ENCODE data around the gene ACTN1.

The ACTN1 gene

DNA sequence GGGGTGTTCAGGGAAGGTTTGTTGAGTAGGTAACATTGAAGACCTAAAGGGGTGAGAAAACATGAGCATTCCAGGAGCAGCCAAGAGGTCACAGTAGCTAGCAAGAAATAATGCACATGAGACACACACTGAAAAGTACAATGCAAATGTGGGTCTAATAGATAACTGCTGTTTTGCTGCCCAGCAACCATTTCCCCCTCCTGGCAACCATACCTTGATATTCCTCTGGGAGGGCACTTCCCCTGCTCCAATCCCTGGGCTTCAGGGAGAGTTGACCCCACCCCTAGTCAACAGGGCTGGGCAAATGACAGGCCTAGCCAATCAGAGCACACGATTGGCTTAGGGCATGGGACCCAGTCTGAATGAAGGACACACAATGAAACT lies 8.5 kb upstream of the ACTN1 start:
- Histone ChIP-seq H3K4me1 (ENCODE audit: control insufficient read depth in 1 of 2, insufficient read depth in 2 of 2, low read length in 2 of 2) (no peaks in the 10 kb centered on the region), H3K9ac (ENCODE audit: low read depth in 1 of 2, low read length in 2 of 2) (no peak overlapping the region), H3K9me3 (ENCODE audit: control insufficient read depth in 1 of 2, low read length in 2 of 2) (no peaks in the 10 kb centered on the region), H3K27ac (ENCODE audit: low read depth, low read length) (no peak overlapping the region), H3K27me3 (ENCODE audit: control insufficient read depth in 1 of 2, insufficient read depth in 2 of 2, low read length in 2 of 2) (no peaks in the 10 kb centered on the region), H3K36me3 (ENCODE audit: control insufficient read depth in 1 of 2, insufficient read depth in 2 of 2, low read length in 2 of 2) (no peaks in the 10 kb centered on the region), H3K4me3 (ENCODE audit: low read depth in 1 of 2, low read length in 2 of 2) (no peak overlapping the region)

DNA sequence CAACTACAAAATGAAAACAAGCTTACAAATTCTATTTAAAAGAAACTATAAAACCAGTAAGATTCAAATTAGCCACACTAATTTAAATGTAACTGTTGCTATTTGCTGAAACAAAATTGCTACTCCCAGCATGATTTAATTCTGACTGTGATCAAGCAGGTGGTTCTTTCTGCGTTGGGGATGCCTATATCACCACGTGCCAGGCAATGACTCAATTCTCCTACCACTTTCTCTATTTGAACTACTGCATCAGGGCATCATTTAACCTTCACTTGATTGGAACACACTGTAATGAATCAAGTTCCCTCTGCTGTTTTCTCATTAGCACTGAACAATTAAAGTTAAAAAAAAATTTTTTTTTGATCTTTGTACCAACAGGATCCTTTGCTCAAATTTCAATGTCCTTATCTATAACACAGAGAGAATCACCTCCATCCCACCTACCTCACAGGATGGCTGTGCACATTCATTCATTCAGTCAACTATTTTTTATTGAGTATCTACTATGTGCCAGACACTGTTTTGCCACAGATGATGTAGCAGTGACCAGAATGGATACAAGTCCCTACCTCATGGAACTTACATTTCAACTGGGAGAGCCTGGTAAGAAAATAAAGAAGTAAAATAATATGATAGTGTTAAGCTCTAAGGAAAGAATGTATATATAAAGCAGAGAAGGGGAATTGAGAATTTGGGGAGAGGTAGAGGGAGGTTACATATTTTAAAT lies 8.0 kb upstream of the ACTN1 start:
- H3K27me3 ChIP-seq (ENCODE audit: control insufficient read depth in 1 of 2, insufficient read depth in 2 of 2, low read length in 2 of 2), result no peaks in the 10 kb centered on the region
- no peak overlapping the region for H3K9ac ChIP-seq (ENCODE audit: low read depth in 1 of 2, low read length in 2 of 2)
- no peaks in the 10 kb centered on the region for H3K36me3 ChIP-seq (ENCODE audit: control insufficient read depth in 1 of 2, insufficient read depth in 2 of 2, low read length in 2 of 2)
- no peak overlapping the region for H3K27ac ChIP-seq (ENCODE audit: low read depth, low read length)
- H3K9me3 ChIP-seq (ENCODE audit: control insufficient read depth in 1 of 2, low read length in 2 of 2), result no peaks in the 10 kb centered on the region
- H3K4me3 ChIP-seq (ENCODE audit: low read depth in 1 of 2, low read length in 2 of 2), result no peak overlapping the region
- no peaks in the 10 kb centered on the region for H3K4me1 ChIP-seq (ENCODE audit: control insufficient read depth in 1 of 2, insufficient read depth in 2 of 2, low read length in 2 of 2)

- no peak overlapping the region for H3K9ac ChIP-seq (ENCODE audit: low read depth in 1 of 2, low read length in 2 of 2)
- H3K27me3 ChIP-seq (ENCODE audit: control insufficient read depth in 1 of 2, insufficient read depth in 2 of 2, low read length in 2 of 2), result no peaks in the 10 kb centered on the region
- no peaks in the 10 kb centered on the region for H3K4me1 ChIP-seq (ENCODE audit: control insufficient read depth in 1 of 2, insufficient read depth in 2 of 2, low read length in 2 of 2)
- H3K36me3 ChIP-seq (ENCODE audit: control insufficient read depth in 1 of 2, insufficient read depth in 2 of 2, low read length in 2 of 2), result no peaks in the 10 kb centered on the region
- H3K9me3 ChIP-seq (ENCODE audit: control insufficient read depth in 1 of 2, low read length in 2 of 2), result no peaks in the 10 kb centered on the region
- H3K4me3 ChIP-seq (ENCODE audit: low read depth in 1 of 2, low read length in 2 of 2), result no peak overlapping the region
- H3K27ac ChIP-seq (ENCODE audit: low read depth, low read length), result no peak overlapping the region
Observed at GRCh38 chr14:68986225-68986624, 7.1 kb upstream of the ACTN1 start.

GRCh38 chr14:68984686-68985085 lies 5.6 kb upstream of the ACTN1 start:
- H3K36me3 ChIP-seq (ENCODE audit: control insufficient read depth in 1 of 2, insufficient read depth in 2 of 2, low read length in 2 of 2), result no peaks in the 10 kb centered on the region
- no peak overlapping the region for H3K4me3 ChIP-seq (ENCODE audit: low read depth in 1 of 2, low read length in 2 of 2)
- H3K4me1 ChIP-seq (ENCODE audit: control insufficient read depth in 1 of 2, insufficient read depth in 2 of 2, low read length in 2 of 2), result peaks cover 0 to 3% of the 10 kb centered on the region in 2 donors
- H3K9ac ChIP-seq (ENCODE audit: low read depth in 1 of 2, low read length in 2 of 2), result no peak overlapping the region
- H3K27me3 ChIP-seq (ENCODE audit: control insufficient read depth in 1 of 2, insufficient read depth in 2 of 2, low read length in 2 of 2), result no peaks in the 10 kb centered on the region
- no peak overlapping the region for H3K27ac ChIP-seq (ENCODE audit: low read depth, low read length)
- no peaks in the 10 kb centered on the region for H3K9me3 ChIP-seq (ENCODE audit: control insufficient read depth in 1 of 2, low read length in 2 of 2)

DNA sequence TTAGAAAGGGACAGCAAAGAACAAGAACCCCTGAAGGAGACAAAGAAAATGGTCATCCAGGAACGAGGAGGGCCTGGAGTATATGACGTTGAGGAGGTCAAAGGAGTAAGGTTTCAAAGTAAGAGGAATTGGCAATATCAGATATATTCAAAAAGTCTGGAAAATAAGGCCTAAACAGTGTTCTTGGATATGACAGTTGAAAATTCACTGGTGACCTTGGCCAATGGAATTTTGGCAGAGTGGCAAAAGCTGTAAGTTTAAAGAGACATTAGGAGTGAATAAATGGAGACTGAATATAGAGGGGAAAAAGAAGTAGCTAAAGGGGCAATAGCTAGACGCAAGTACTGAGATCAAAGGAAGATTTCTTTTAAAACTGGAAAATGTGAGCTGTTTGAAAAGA lies 4.1 kb upstream of the ACTN1 start:
- Histone ChIP-seq H3K27me3 (ENCODE audit: control insufficient read depth in 1 of 2, insufficient read depth in 2 of 2, low read length in 2 of 2) (no peaks in the 10 kb centered on the region), H3K4me3 (ENCODE audit: low read depth in 1 of 2, low read length in 2 of 2) (no peak overlapping the region), H3K9ac (ENCODE audit: low read depth in 1 of 2, low read length in 2 of 2) (no peak overlapping the region), H3K27ac (ENCODE audit: low read depth, low read length) (no peak overlapping the region), H3K9me3 (ENCODE audit: control insufficient read depth in 1 of 2, low read length in 2 of 2) (no peaks in the 10 kb centered on the region), H3K4me1 (ENCODE audit: control insufficient read depth in 1 of 2, insufficient read depth in 2 of 2, low read length in 2 of 2) (peaks cover 0 to 3% of the 10 kb centered on the region in 2 donors), H3K36me3 (ENCODE audit: control insufficient read depth in 1 of 2, insufficient read depth in 2 of 2, low read length in 2 of 2) (no peaks in the 10 kb centered on the region)

DNA sequence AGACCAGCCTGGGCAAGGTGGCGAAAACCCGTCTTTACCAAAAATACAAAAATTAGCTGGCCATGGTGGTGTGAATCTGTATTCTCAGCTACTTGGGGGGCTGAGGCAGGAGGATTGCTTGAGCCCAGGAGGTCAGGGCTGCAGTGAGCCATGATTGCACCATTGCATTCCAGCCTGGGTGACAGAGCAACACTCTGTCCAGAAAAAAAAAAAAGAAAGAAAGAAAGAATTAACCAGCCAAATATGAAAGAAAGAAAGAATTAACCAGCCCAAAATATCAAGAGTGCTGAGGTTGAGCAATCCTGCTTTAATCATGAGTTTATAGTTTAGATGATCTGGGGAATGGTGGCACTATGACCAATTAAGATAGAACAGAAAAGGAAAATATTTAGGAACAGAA lies 3.5 kb upstream of the ACTN1 start:
- Histone ChIP-seq H3K27ac (ENCODE audit: low read depth, low read length) (no peak overlapping the region), H3K9me3 (ENCODE audit: control insufficient read depth in 1 of 2, low read length in 2 of 2) (no peaks in the 10 kb centered on the region), H3K9ac (ENCODE audit: low read depth in 1 of 2, low read length in 2 of 2) (no peak overlapping the region), H3K4me1 (ENCODE audit: control insufficient read depth in 1 of 2, insufficient read depth in 2 of 2, low read length in 2 of 2) (peaks cover 0 to 8% of the 10 kb centered on the region in 2 donors), H3K27me3 (ENCODE audit: control insufficient read depth in 1 of 2, insufficient read depth in 2 of 2, low read length in 2 of 2) (no peaks in the 10 kb centered on the region), H3K36me3 (ENCODE audit: control insufficient read depth in 1 of 2, insufficient read depth in 2 of 2, low read length in 2 of 2) (no peaks in the 10 kb centered on the region), H3K4me3 (ENCODE audit: low read depth in 1 of 2, low read length in 2 of 2) (no peak overlapping the region)

GRCh38 chr14:68981539-68981976 lies 2.5 kb upstream of the ACTN1 start:
- H3K4me3 ChIP-seq (ENCODE audit: low read depth in 1 of 2, low read length in 2 of 2), result no peak overlapping the region
- no peaks in the 10 kb centered on the region for H3K36me3 ChIP-seq (ENCODE audit: control insufficient read depth in 1 of 2, insufficient read depth in 2 of 2, low read length in 2 of 2)
- no peak overlapping the region for H3K9ac ChIP-seq (ENCODE audit: low read depth in 1 of 2, low read length in 2 of 2)
- no peak overlapping the region for H3K27ac ChIP-seq (ENCODE audit: low read depth, low read length)
- H3K4me1 ChIP-seq (ENCODE audit: control insufficient read depth in 1 of 2, insufficient read depth in 2 of 2, low read length in 2 of 2), result peaks cover 9 to 16% of the 10 kb centered on the region in 2 donors
- H3K9me3 ChIP-seq (ENCODE audit: control insufficient read depth in 1 of 2, low read length in 2 of 2), result no peaks in the 10 kb centered on the region
- H3K27me3 ChIP-seq (ENCODE audit: control insufficient read depth in 1 of 2, insufficient read depth in 2 of 2, low read length in 2 of 2), result no peaks in the 10 kb centered on the region

GRCh38 chr14:68981139-68981538 lies 2.0 kb upstream of the ACTN1 start:
- Histone ChIP-seq H3K27me3 (ENCODE audit: control insufficient read depth in 1 of 2, insufficient read depth in 2 of 2, low read length in 2 of 2) (no peaks in the 10 kb centered on the region), H3K9me3 (ENCODE audit: control insufficient read depth in 1 of 2, low read length in 2 of 2) (no peaks in the 10 kb centered on the region), H3K4me3 (ENCODE audit: low read depth in 1 of 2, low read length in 2 of 2) (no peak overlapping the region), H3K27ac (ENCODE audit: low read depth, low read length) (no peak overlapping the region), H3K4me1 (ENCODE audit: control insufficient read depth in 1 of 2, insufficient read depth in 2 of 2, low read length in 2 of 2) (peaks cover 13 to 20% of the 10 kb centered on the region in 2 donors), H3K36me3 (ENCODE audit: control insufficient read depth in 1 of 2, insufficient read depth in 2 of 2, low read length in 2 of 2) (no peaks in the 10 kb centered on the region), H3K9ac (ENCODE audit: low read depth in 1 of 2, low read length in 2 of 2) (no peak overlapping the region)

DNA sequence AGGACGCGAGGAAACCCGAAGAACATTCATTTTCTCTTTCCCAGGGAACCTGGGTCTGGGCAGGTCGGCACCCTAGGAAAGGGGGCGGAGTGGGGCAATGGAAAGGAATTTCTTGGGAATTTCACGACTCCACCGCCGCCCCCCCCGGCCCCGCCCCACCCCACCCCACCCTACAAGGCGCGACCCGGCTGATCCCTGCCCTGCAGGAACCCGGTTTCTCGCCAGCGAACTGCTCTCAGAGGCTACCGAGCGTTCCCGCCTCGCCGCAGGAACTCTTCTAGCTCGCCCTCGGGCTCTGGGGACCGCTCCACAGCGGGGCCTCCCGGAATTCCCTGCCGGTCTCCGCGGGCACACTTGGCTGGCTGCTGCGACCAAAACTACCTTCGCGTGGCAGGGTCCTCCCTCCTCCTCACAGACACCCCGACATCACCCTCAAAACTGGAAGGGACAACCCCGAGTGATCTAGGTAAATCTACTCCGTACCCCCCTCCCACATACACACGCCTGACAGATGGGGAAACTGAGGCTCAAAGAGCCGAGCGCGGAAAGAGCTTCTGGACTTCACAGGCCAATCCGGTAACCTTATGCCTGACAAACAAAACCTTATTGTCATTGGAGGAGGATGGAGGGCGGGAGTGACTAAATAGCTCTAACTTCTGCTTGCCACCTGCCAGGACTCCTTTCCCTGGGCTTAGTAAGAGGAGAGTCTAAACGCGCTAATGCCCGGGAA lies 785 bp upstream of the ACTN1 start:
- H3K4me3 ChIP-seq (ENCODE audit: low read depth in 1 of 2, low read length in 2 of 2), result peak overlapping the region; percentile 77 to 83
- H3K27ac ChIP-seq (ENCODE audit: low read depth, low read length), result peak overlapping the region; percentile 72
- H3K27me3 ChIP-seq (ENCODE audit: control insufficient read depth in 1 of 2, insufficient read depth in 2 of 2, low read length in 2 of 2), result no peaks in the 10 kb centered on the region
- H3K9me3 ChIP-seq (ENCODE audit: control insufficient read depth in 1 of 2, low read length in 2 of 2), result no peaks in the 10 kb centered on the region
- peaks cover 22 to 28% of the 10 kb centered on the region in 2 donors for H3K4me1 ChIP-seq (ENCODE audit: control insufficient read depth in 1 of 2, insufficient read depth in 2 of 2, low read length in 2 of 2)
- no peaks in the 10 kb centered on the region for H3K36me3 ChIP-seq (ENCODE audit: control insufficient read depth in 1 of 2, insufficient read depth in 2 of 2, low read length in 2 of 2)
- H3K9ac ChIP-seq (ENCODE audit: low read depth in 1 of 2, low read length in 2 of 2), result peak overlapping the region; percentile 39 to 55

DNA sequence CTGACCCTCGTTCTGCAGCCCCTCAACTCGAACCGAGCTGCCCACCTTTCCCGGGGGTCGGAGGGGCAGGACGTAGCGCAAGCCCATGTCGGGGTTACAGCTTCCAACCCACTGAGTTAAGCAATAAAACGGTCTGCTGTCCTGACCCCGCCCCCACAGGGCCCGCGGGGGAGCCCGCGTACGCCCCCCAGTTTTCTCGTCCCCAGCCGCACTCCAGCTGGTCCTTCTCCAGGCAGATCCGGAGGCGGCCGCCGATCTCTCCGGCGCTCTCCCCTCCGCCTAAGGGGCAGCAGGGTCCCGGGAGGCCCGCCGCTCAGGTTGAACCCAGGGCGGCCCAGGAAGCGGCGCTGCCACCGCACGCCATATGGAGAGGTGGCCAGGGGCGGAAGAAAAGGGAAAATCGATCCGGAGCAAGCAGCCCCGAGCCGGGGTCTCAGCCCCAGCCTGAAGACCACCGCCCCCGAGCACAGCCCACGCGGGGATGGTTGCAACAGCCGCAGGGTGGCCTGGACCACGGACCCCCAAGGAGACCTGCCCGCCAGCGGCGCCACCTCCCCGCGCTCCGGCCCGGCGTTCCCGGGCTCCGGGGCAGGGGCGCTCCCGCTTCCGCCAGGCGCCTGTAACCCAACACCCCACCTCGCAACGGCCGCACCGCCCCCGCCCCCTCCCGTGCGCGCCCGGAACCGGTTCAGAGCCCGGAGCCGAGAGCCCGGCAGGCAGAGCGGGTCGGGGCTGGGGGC lies 760 bp downstream of the ACTN1 start:
- H3K9ac ChIP-seq (ENCODE audit: low read depth in 1 of 2, low read length in 2 of 2), result peak overlapping the region; percentile 76 to 85
- no peaks in the 10 kb centered on the region for H3K27me3 ChIP-seq (ENCODE audit: control insufficient read depth in 1 of 2, insufficient read depth in 2 of 2, low read length in 2 of 2)
- no peaks in the 10 kb centered on the region for H3K9me3 ChIP-seq (ENCODE audit: control insufficient read depth in 1 of 2, low read length in 2 of 2)
- peaks cover 3 to 7% of the 10 kb centered on the region in 2 donors for H3K36me3 ChIP-seq (ENCODE audit: control insufficient read depth in 1 of 2, insufficient read depth in 2 of 2, low read length in 2 of 2)
- H3K4me3 ChIP-seq (ENCODE audit: low read depth in 1 of 2, low read length in 2 of 2), result peak overlapping the region; percentile 77 to 83
- peak overlapping the region; percentile 92 for H3K27ac ChIP-seq (ENCODE audit: low read depth, low read length)
- peaks cover 22 to 28% of the 10 kb centered on the region in 2 donors for H3K4me1 ChIP-seq (ENCODE audit: control insufficient read depth in 1 of 2, insufficient read depth in 2 of 2, low read length in 2 of 2)
